Measurements from ENCODE around the gene CNKSR2. TPM values are rescaled to one million over a fixed set of nuclear protein-coding genes. Genes with fewer than 3 reads are reported as not detected.

The CNKSR2 gene
- total RNA-seq, 1 experiment from 2014 or later, result 2.0 TPM

- intact Hi-C loops (cut with micrococcal nuclease), result no loop called here
Measured at GRCh38 chrX:21355831-21356230, 18.4 kb upstream of the CNKSR2 start.

DNA sequence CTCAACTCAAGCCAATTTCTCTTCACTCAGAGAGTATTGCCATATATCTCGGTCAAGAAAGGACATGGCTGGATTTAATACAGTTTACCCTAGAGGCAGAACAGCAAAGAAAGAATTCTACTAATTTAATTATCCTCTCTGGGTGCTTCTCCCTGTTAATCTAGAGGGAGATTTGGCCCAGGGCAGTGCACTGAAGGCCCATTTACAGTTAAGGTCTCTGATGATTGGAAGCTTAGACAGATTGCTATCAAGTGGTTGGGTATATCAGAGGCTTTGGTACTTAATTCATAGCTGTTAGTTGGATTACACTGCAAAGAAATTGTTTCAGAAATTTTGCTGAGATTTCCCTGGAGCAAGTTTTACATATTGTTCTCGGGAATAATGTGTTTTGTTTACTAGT is 4.6 kb upstream of the CNKSR2 start:
- Histone ChIP-seq H4K20me1 (ENCODE audit: low read length) (no peaks in the 10 kb centered on the region), H3K4me2 (ENCODE audit: low read length) (no peak overlapping the region), H2AFZ (ENCODE audit: low read length) (no peak overlapping the region), H3K9me2 (replicated peaks; ENCODE audit: low read length) (no peaks in the 10 kb centered on the region), H3K27me3 (ENCODE audit: low read length) (peaks cover 25% of the 10 kb centered on the region), H3K9me3 (ENCODE audit: low read length) (no peaks in the 10 kb centered on the region), H3K9ac (ENCODE audit: low read length) (no peak overlapping the region), H3K4me3 (ENCODE audit: low read length) (no peak overlapping the region), H3F3A (ENCODE audit: low read length, unreplicated experiment) (no peaks in the 10 kb centered on the region), H3K4me1 (ENCODE audit: insufficient read depth, low read length) (no peaks in the 10 kb centered on the region), H3K79me2 (ENCODE audit: low read length) (no peaks in the 10 kb centered on the region), H3K27ac (ENCODE audit: low read length) (no peak overlapping the region), H3K36me3 (ENCODE audit: low read depth, low read length) (no peaks in the 10 kb centered on the region)
- CTCF ChIA-PET, result no interaction called here
- intact Hi-C loops (cut with micrococcal nuclease), result loop anchor here (10.0 kb wide), 1 partner anchor 845 kb away; no protein-coding TSS in a partner anchor
- TF ChIP-seq, protein P1, sequence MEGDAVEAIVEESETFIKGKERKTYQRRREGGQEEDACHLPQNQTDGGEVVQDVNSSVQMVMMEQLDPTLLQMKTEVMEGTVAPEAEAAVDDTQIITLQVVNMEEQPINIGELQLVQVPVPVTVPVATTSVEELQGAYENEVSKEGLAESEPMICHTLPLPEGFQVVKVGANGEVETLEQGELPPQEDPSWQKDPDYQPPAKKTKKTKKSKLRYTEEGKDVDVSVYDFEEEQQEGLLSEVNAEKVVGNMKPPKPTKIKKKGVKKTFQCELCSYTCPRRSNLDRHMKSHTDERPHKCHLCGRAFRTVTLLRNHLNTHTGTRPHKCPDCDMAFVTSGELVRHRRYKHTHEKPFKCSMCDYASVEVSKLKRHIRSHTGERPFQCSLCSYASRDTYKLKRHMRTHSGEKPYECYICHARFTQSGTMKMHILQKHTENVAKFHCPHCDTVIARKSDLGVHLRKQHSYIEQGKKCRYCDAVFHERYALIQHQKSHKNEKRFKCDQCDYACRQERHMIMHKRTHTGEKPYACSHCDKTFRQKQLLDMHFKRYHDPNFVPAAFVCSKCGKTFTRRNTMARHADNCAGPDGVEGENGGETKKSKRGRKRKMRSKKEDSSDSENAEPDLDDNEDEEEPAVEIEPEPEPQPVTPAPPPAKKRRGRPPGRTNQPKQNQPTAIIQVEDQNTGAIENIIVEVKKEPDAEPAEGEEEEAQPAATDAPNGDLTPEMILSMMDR (conservative IDR thresholded peaks at IDR 0.05; ENCODE audit: low read depth, low read length), result no peak
- TF ChIP-seq EZH2phosphoT487 (IDR thresholded peaks at IDR 0.05; ENCODE audit: borderline replicate concordance, low read length) (no peak), EZH2 (IDR thresholded peaks at IDR 0.05; ENCODE audit: low read length, unreplicated experiment) (no peak)
- POLR2A ChIA-PET (ENCODE audit: unreplicated experiment), result no interaction called here
- DNase-seq (no peak), ATAC-seq (no peak)
- no TSS peak for BruUV-seq (replicated peaks)

More at GRCh38 chrX:21355831-21356230, 18.4 kb upstream of the CNKSR2 start:
- Histone ChIP-seq H3K36me3 (ENCODE audit: low read depth, low read length) (no peaks in the 10 kb centered on the region), H3K79me2 (ENCODE audit: low read length) (no peaks in the 10 kb centered on the region), H3K4me1 (ENCODE audit: insufficient read depth, low read length) (no peaks in the 10 kb centered on the region), H3K9me3 (ENCODE audit: low read length) (no peaks in the 10 kb centered on the region), H4K20me1 (ENCODE audit: low read length) (no peaks in the 10 kb centered on the region), H3K4me2 (ENCODE audit: low read length) (no peak overlapping the region), H3K27me3 (ENCODE audit: low read length) (no peaks in the 10 kb centered on the region), H3K27ac (ENCODE audit: low read length) (no peak overlapping the region), H3K9ac (ENCODE audit: low read length) (no peak overlapping the region), H3K4me3 (ENCODE audit: low read length) (no peak overlapping the region), H2AFZ (ENCODE audit: low read length) (no peak overlapping the region), H3K9me2 (replicated peaks; ENCODE audit: low read length) (no peaks in the 10 kb centered on the region), H3F3A (ENCODE audit: low read length, unreplicated experiment) (no peaks in the 10 kb centered on the region)
- ChIA-PET POLR2A (ENCODE audit: unreplicated experiment) (no interaction called here), CTCF (no interaction called here)
- no peak for DNase-seq
- no peak for ATAC-seq
- TF ChIP-seq EZH2 (IDR thresholded peaks at IDR 0.05; ENCODE audit: low read length, unreplicated experiment) (no peak), EZH2phosphoT487 (IDR thresholded peaks at IDR 0.05; ENCODE audit: borderline replicate concordance, low read length) (no peak)
- TF ChIP-seq, protein P1 (conservative IDR thresholded peaks at IDR 0.05; ENCODE audit: low read depth, low read length), result no peak
- BruUV-seq (replicated peaks), result no TSS peak

- no TSS peak for BruUV-seq (replicated peaks)
- Histone ChIP-seq H3K4me3 (ENCODE audit: low read length) (no peak overlapping the region), H3K4me2 (ENCODE audit: low read length) (no peak overlapping the region), H3K9me3 (ENCODE audit: low read length) (no peaks in the 10 kb centered on the region), H3K4me1 (ENCODE audit: insufficient read depth, low read length) (no peaks in the 10 kb centered on the region), H3K9me2 (replicated peaks; ENCODE audit: low read length) (no peaks in the 10 kb centered on the region), H3K9ac (ENCODE audit: low read length) (no peak overlapping the region), H3K79me2 (ENCODE audit: low read length) (no peaks in the 10 kb centered on the region), H4K20me1 (ENCODE audit: low read length) (no peaks in the 10 kb centered on the region), H3K36me3 (ENCODE audit: low read depth, low read length) (no peaks in the 10 kb centered on the region), H3K27me3 (ENCODE audit: low read length) (peaks cover 52% of the 10 kb centered on the region), H2AFZ (ENCODE audit: low read length) (no peak overlapping the region), H3K27ac (ENCODE audit: low read length) (no peak overlapping the region), H3F3A (ENCODE audit: low read length, unreplicated experiment) (no peaks in the 10 kb centered on the region)
- TF ChIP-seq, protein P1 (conservative IDR thresholded peaks at IDR 0.05; ENCODE audit: low read depth, low read length), result no peak
- TF ChIP-seq EZH2phosphoT487 (IDR thresholded peaks at IDR 0.05; ENCODE audit: borderline replicate concordance, low read length) (no peak), EZH2 (IDR thresholded peaks at IDR 0.05; ENCODE audit: low read length, unreplicated experiment) (no peak)
- intact Hi-C loops (cut with micrococcal nuclease), result loop anchor here (10.0 kb wide), 1 partner anchor 848 kb away; no protein-coding TSS in a partner anchor
- CTCF ChIA-PET, result no interaction called here
- POLR2A ChIA-PET (ENCODE audit: unreplicated experiment), result no interaction called here
- ATAC-seq, result no peak
- DNase-seq, result no peak
Measured at GRCh38 chrX:21373001-21373400, 1.2 kb upstream of the CNKSR2 start.

Data from PC-3 (cell line).